GM12892 (cell line): ENCODE data around the gene YARS1.

Experiments used
- POLR2A ChIP-seq: IDR thresholded peaks from 2 replicates; pipeline ENCODE4 v1.6.1; 2011; ENCODE audit warnings: low read depth, low read length, control low read depth
- TAF1 ChIP-seq: IDR thresholded peaks from 2 replicates; pipeline ENCODE4 v1.6.1; 2011; ENCODE audit warnings: low read depth, mild to moderate bottlenecking, control low read depth, low read length, borderline replicate concordance

GRCh38 chr1:32773018-32773763 lies 44.0 kb downstream of the YARS1 start:
- TF ChIP-seq TAF1 = no peak
- no peak for TF ChIP-seq POLR2A
